ENCODE data around the gene TSNAX.

DNA sequence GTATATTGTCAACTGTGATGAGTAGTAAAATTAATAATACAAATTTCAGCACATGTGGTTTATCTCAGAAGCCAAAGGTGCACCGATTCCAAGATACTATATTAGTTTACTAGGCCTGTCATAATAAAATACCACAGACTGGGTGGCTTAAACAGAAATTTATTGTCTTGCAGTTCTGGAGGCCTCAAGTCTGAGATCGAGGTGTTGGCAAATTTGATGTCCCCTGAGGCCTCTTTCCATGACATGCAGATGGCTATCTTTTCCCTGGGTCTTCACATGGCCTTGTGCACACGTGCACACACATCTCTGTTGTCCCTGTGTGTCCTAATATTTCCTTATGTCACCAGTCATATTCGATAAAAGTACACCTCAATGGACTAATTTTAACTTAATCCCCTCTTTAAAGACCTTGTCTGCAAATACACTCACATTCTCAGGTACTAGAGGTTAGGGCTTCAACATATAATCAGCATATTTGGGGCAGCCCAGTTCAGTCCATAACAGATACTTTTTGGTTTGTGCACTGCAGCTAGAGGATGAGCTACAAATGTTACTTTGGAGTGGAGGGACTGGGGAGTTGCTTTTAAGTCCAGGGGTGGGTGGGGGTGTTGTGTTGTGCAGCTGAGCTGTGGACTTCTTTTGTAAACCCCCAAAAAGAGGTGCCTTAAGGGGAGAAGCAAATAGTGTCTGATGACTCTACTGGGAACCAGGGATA is 21.4 kb downstream of the TSNAX start:
- TF ChIP-seq, protein P1, sequence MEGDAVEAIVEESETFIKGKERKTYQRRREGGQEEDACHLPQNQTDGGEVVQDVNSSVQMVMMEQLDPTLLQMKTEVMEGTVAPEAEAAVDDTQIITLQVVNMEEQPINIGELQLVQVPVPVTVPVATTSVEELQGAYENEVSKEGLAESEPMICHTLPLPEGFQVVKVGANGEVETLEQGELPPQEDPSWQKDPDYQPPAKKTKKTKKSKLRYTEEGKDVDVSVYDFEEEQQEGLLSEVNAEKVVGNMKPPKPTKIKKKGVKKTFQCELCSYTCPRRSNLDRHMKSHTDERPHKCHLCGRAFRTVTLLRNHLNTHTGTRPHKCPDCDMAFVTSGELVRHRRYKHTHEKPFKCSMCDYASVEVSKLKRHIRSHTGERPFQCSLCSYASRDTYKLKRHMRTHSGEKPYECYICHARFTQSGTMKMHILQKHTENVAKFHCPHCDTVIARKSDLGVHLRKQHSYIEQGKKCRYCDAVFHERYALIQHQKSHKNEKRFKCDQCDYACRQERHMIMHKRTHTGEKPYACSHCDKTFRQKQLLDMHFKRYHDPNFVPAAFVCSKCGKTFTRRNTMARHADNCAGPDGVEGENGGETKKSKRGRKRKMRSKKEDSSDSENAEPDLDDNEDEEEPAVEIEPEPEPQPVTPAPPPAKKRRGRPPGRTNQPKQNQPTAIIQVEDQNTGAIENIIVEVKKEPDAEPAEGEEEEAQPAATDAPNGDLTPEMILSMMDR (IDR thresholded peaks at IDR 0.05) = no peak
- TF ChIP-seq POLR2AphosphoS5 (IDR thresholded peaks at IDR 0.05) (no peak), POLR2A (IDR thresholded peaks at IDR 0.05) (no peak), EP300 (IDR thresholded peaks at IDR 0.05) (no peak)

Measured in sigmoid colon (tissue), 4 donors.